ENCODE results near the gene PLS1.
A peak's percentile ranks its signal among the peaks of the same experiment; 100 is the strongest.
"Not testable (repeated sequence)": the region's sequence is repeated elsewhere in the genome, so short reads cannot be mapped to it uniquely, and the experiment has no call there.

PLS1 gene, protein sequence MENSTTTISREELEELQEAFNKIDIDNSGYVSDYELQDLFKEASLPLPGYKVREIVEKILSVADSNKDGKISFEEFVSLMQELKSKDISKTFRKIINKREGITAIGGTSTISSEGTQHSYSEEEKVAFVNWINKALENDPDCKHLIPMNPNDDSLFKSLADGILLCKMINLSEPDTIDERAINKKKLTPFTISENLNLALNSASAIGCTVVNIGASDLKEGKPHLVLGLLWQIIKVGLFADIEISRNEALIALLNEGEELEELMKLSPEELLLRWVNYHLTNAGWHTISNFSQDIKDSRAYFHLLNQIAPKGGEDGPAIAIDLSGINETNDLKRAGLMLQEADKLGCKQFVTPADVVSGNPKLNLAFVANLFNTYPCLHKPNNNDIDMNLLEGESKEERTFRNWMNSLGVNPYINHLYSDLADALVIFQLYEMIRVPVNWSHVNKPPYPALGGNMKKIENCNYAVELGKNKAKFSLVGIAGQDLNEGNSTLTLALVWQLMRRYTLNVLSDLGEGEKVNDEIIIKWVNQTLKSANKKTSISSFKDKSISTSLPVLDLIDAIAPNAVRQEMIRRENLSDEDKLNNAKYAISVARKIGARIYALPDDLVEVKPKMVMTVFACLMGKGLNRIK

DNA sequence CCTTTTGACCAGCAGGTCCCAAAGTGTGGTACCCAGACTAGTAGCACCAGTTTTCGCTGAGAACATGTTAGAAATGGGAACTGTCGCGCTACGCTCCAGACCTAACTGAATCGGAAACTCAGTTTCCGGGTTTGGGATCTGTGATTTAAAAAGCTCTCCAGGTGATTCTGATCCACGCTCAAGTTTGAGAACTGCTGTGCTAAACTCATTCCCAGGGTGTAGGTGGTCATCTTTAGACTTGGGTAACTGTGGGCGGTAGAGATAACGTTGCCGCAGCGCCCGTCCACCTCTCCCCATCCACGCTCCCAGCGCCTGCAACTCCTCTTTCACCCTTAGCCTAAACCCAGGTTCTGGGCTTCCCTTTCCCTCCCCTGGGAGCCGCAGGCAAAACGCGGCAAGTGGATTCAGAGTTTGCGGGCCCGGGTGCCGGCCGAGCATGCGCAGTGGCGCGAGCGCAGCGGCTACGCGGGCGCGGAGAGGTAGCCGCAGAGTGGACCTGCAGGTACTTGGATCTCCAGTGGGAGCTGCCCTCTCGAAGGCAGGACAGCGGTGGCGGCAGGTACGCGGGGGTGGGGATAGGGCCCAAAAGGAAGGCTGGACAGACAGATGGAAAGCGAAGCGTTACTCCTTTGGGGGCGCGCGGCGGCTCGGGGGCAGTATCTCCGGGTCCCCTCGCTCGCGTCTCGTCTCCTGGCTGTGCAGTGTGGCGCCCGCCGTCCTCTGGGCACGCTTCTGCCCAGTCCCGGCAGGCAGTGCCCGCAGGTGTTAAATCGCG lies at the start of gene PLS1:
Gene PLS1, plus strand, starts transcription at position 443 of the 775 bp plus-strand sequence. CDS start 67,845 bp downstream, outside the sequence.
- POLR2A ChIA-PET: no interaction called here
- CTCF ChIA-PET: interaction anchor here (1.8 kb wide), 1 partner anchor 14 kb away, joined by 8 read pairs; no protein-coding TSS in a partner anchor
- TF ChIP-seq, protein P1, sequence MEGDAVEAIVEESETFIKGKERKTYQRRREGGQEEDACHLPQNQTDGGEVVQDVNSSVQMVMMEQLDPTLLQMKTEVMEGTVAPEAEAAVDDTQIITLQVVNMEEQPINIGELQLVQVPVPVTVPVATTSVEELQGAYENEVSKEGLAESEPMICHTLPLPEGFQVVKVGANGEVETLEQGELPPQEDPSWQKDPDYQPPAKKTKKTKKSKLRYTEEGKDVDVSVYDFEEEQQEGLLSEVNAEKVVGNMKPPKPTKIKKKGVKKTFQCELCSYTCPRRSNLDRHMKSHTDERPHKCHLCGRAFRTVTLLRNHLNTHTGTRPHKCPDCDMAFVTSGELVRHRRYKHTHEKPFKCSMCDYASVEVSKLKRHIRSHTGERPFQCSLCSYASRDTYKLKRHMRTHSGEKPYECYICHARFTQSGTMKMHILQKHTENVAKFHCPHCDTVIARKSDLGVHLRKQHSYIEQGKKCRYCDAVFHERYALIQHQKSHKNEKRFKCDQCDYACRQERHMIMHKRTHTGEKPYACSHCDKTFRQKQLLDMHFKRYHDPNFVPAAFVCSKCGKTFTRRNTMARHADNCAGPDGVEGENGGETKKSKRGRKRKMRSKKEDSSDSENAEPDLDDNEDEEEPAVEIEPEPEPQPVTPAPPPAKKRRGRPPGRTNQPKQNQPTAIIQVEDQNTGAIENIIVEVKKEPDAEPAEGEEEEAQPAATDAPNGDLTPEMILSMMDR (IDR thresholded peaks at IDR 0.05; ENCODE audit: control extremely low read depth, extremely low read depth, low read depth, missing control alignments): no peak
- peak; percentile 91 for DNase-seq (ENCODE audit: extremely low spot score)

DNA sequence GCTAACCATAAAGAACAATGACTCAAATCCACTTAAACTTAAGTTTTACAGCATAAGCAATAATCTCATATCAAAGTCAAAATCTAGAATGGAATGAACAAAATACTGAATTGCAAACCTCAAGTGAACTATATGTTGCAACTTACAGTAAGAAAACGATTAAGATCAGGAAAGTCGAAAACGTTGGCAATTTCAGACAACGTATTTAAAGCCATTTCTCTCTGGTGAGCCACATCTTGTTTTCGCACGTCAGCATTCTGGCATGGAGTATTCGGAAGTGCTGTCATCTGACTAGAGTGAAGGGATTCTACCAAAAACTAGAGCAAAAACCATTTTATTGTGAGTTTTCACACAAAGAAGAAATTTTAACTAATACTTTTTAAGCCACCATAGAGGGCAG lies 46.2 kb upstream of the PLS1 start:
- CTCF ChIA-PET: no interaction called here
- POLR2A ChIA-PET: no interaction called here
- no peak for DNase-seq (ENCODE audit: extremely low spot score)
- TF ChIP-seq, protein P1 (IDR thresholded peaks at IDR 0.05; ENCODE audit: control extremely low read depth, extremely low read depth, low read depth, missing control alignments): no peak

DNA sequence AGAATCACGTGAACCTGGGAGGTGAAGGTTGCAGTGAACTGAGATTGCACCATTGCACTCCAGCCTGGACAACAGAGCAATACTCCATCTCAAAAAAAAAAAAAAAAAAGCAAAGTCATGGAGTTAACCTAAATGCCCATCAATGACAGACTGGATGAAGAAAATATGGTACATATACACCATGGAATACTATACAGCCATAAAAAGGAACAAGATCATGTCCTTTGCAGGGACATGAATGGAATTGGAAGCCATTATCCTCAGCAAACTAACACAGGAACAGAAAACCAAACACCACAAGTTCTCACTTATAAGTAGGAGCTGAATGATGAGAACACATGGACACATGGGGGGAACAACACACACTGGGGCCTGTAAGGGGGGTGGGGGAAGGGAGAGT lies 43.6 kb upstream of the PLS1 start:
- POLR2A ChIA-PET: interaction anchor here (0.6 kb wide), 1 partner anchor 89 kb away, joined by 3 read pairs; no protein-coding TSS in a partner anchor
- DNase-seq (ENCODE audit: extremely low spot score); CTCF ChIA-PET: not testable (repeated sequence)

DNA sequence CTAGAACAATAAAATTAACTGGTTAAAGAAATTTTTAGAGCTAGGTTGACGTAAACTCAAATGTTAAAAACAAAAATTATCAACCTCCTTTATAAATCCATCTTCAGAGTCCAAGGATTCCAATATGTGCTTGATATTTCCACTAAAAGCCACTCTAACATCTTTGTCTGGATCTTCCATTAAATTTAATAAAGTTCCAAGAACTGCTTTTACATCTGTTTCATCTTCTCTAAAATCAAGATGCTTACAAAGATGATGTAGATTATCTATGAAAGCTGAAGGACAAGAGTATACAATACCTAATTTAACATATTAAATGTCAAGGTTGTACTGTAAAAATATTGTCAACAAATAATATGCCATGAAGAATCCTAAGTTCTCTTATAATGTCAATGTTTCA lies 42.5 kb upstream of the PLS1 start:
- POLR2A ChIA-PET: no interaction called here
- TF ChIP-seq, protein P1 (IDR thresholded peaks at IDR 0.05; ENCODE audit: control extremely low read depth, extremely low read depth, low read depth, missing control alignments): no peak
- DNase-seq (ENCODE audit: extremely low spot score): no peak
- CTCF ChIA-PET: no interaction called here

DNA sequence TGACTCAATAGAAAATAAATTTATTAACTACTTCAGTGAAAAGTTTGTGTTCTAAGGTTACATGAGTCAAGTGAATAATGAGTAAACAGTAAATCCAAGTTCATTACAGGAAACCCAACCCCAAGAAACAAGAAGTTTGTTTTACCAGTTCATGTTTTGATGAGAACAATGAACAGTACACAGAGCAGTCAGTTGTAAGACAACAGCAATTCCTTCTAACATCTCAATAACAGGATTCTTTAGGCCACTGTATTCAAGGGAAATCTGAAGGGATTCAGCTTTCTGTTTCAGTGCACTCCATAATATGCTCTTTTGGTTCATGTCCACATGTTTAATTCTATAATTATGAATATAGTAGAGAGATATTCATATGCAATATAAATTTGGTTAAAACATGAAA lies 36.1 kb upstream of the PLS1 start:
- TF ChIP-seq, protein P1 (IDR thresholded peaks at IDR 0.05; ENCODE audit: control extremely low read depth, extremely low read depth, low read depth, missing control alignments): no peak

DNA sequence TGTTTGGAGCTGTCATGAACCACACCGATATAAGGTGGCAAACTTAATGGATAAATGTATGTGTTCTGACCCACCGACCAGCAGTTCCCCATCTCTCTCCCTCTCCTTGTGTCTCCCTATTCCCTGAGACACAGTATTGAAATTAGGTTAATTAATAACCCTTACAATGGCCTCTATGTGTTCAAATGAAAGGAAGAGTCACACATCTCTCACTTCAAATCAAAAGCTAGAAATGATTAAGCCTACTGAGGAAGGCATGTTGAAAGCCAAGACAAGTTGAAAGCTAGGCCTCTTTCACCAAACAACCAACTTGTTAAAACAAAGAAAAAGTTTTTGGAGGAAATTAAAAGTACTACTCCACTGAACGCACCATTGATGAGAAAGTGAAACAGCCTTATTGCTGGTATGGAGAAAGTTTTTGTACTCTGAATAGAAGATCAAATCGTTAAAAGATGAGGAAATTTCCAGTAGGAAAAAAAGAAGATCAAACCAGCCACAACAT lies 32.6 kb upstream of the PLS1 start:
- POLR2A ChIA-PET: no interaction called here
- TF ChIP-seq, protein P1 (IDR thresholded peaks at IDR 0.05; ENCODE audit: control extremely low read depth, extremely low read depth, low read depth, missing control alignments): no peak
- no peak for DNase-seq (ENCODE audit: extremely low spot score)
- CTCF ChIA-PET: interaction anchor here (1.6 to 1.8 kb wide), 2 partner anchors 9 to 15 kb away, joined by 3 to 4 read pairs; partner anchors contain the start of gene ATR

More for the DNA sequence above, 36.1 kb upstream of the PLS1 start:
- no peak for DNase-seq (ENCODE audit: extremely low spot score)
- ChIA-PET CTCF (no interaction called here), POLR2A (no interaction called here)
